ENCODE results near the gene ZNF618.

Gene ZNF618

GRCh38 chr9:114088571-114089170 is 212.6 kb downstream of the ZNF618 start:
- no peak for DNase-seq

GRCh38 chr9:114089206-114089840 is 213.2 kb downstream of the ZNF618 start:
- DNase-seq, result no peak

GRCh38 chr9:114090798-114091197 is 214.7 kb downstream of the ZNF618 start:
- DNase-seq, result no peak

GRCh38 chr9:114091711-114092110 is 215.6 kb downstream of the ZNF618 start:
- no peak for DNase-seq

GRCh38 chr9:114092336-114092735 is 216.2 kb downstream of the ZNF618 start:
- no peak for DNase-seq

GRCh38 chr9:114093031-114093471 is 216.9 kb downstream of the ZNF618 start:
- no peak for DNase-seq

GRCh38 chr9:114093761-114094505 is 217.8 kb downstream of the ZNF618 start:
- DNase-seq, result no peak

GRCh38 chr9:114094971-114095370 is 218.9 kb downstream of the ZNF618 start:
- no peak for DNase-seq

- no peak for DNase-seq
These were observed 220.0 kb downstream of the ZNF618 start for GRCh38 chr9:114096041-114096511.

GRCh38 chr9:114096866-114097612 is 220.9 kb downstream of the ZNF618 start:
- no peak for DNase-seq

GRCh38 chr9:114097613-114098020 is 221.5 kb downstream of the ZNF618 start:
- peak in 2 of 3 experiments; percentile 67 to 78 for DNase-seq

- DNase-seq, result peak in 2 of 3 experiments; percentile 84 to 85
These were observed 222.2 kb downstream of the ZNF618 start for GRCh38 chr9:114098021-114098935.

GRCh38 chr9:114098936-114099668 is 223.0 kb downstream of the ZNF618 start, which contains the start of gene KIF12:
TSS of gene KIF12 (minus strand) at chr9:114099292. CDS start at chr9:114099276, 16 bp downstream.
- peak in 2 of 3 experiments; percentile 55 to 59 for DNase-seq

- no peak for DNase-seq
These were observed 223.7 kb downstream of the ZNF618 start for GRCh38 chr9:114099669-114100270.

GRCh38 chr9:114100536-114100935 is 224.4 kb downstream of the ZNF618 start:
- DNase-seq, result no peak

- no peak for DNase-seq
These were observed 226.4 kb downstream of the ZNF618 start for GRCh38 chr9:114102484-114102883.

- no peak for DNase-seq
These were observed 229.1 kb downstream of the ZNF618 start for GRCh38 chr9:114105236-114105635.

All from NCI-H1417 (cell line).